Stimulated activated naive B cell treated with anti-CD40 and anti-IgM and Interleukin-4, amounts not matched to agents 10 μg/mL and 1 μg/mL and 100 μg/mL, for 72 hours (primary cell): ENCODE results near the gene RELT.

ENCODE experiments used
- ATAC-seq, 2 donors: fragments of 150-1000 bp; cut with Tn5 transposase; replicated peaks; 2 replicates each; pipeline ENCODE4 v1.10.0; 2021; ENCODE audit warnings: moderate library complexity in 1 of 2
- DNase-seq: peaks from one replicate; pipeline ENCODE4 v3.0.0; 2021
- H3K27ac Mint-ChIP-seq: one replicate; pipeline ENCODE4 v1.8.0; 2022; ENCODE audit warnings: mild to moderate bottlenecking, mixed read lengths
- H3K27me3 Mint-ChIP-seq, 2 donors: one replicate each; pipeline ENCODE4 v1.8.0; 2022; ENCODE audit warnings: mixed read lengths in 2 of 2
- H3K36me3 Mint-ChIP-seq, 2 donors: one replicate each; pipeline ENCODE4 v1.8.0; 2022; ENCODE audit warnings: mixed read lengths in 2 of 2, mild to moderate bottlenecking in 1 of 2
- H3K4me1 Mint-ChIP-seq, 2 donors: one replicate each; pipeline ENCODE4 v1.8.0; 2022; ENCODE audit warnings: mixed read lengths in 2 of 2, mild to moderate bottlenecking in 1 of 2
- H3K4me3 Mint-ChIP-seq, 2 donors: one replicate each; pipeline ENCODE4 v1.8.0; 2022; ENCODE audit warnings: mild to moderate bottlenecking in 2 of 2, mixed read lengths in 2 of 2, moderate library complexity in 1 of 2
- H3K9me3 Mint-ChIP-seq, 2 donors: one replicate each; pipeline ENCODE4 v1.8.0; 2022; ENCODE audit warnings: mixed read lengths in 2 of 2, mild to moderate bottlenecking in 1 of 2

The RELT gene

DNA sequence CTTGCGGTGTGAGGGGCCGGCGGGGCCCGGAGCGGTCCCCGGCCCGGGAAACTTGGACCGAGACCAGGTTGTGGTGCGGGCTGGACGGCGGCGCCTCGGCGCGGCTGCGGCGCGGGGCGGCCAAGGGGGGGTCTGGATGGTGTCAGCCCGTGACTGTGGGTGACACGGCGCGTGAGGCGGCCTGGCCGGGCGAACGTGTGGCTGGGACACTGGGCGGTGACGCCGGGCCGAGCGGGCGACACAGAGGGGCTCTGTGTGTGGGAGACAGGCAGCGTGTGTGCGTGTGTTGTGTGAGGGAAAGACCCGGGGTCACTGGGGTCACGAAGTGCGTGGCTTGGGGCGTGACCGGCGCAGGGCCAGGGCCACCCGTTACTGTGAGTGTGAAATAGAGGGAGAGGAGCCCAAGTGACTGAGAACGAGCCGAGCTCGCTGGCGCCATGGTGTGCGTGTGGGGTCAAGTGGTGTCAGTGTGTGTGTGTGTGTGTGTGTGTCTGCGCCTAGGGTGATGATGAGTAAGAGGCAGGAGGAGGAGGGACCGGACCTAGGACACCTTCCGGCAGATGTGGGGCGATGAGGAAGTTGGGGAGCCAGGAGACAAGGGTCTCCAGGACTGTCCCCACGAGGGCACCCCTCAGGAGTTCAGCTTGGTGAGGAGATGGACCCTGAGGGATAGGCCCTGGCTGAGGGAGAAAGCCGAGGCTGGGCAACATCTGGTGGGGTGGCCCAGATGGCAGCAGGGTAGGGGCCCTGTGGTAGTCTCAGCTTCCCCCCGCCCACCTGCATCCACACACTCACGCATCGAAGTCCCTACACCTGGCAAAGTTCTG is 817 bp downstream of the RELT start:
- ATAC-seq (peak; percentile 45 to 56), DNase-seq (peak; percentile 57)
- Mint-ChIP-seq H3K4me3 (peak overlapping the region; percentile 94 to 96), H3K27ac (peak overlapping the region; percentile 98), H3K36me3 (peaks cover 32 to 39% of the 10 kb centered on the region in 2 donors), H3K9me3 (no peaks in the 10 kb centered on the region), H3K27me3 (no peaks in the 10 kb centered on the region), H3K4me1 (peaks cover 65 to 70% of the 10 kb centered on the region in 2 donors)

DNA sequence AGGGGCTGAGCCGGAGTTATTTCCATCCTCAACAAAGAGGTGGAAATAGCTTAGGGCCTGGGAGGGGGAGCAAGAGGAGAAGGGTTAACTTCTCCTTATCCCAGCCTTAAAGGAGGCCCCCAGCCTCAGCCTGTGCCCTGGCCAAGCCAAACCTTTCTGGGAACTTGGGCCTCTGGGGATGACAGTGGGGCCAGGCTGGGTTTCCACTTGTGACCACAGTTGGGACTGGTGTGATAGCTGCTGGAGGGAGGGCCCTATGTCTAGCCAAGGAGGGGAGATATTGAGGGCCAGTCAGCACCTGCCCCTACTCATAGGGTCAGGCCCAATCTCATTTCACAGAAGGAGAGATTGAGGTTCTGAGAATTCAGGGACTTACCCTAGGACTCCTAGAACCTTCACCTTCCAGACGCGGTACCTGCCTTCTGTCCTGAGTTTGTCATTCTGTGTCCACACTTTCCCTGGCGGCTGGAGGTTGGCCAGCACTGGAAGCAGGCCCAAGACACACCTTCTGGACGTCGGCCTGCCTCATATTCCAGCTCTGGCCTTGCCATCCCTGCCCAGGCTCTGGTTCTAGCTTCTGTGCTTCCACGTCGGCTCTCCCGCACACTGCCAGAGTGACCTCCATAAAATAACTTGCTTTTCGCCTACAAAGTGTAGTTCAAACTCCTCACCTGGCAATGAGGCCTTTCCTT is 3.1 kb downstream of the RELT start:
- no peak for ATAC-seq
- peak overlapping the region; percentile 98 for H3K27ac Mint-ChIP-seq
- H3K9me3 Mint-ChIP-seq = no peaks in the 10 kb centered on the region
- H3K27me3 Mint-ChIP-seq = no peaks in the 10 kb centered on the region
- peaks cover 38 to 48% of the 10 kb centered on the region in 2 donors for H3K36me3 Mint-ChIP-seq
- peak overlapping the region; percentile 94 to 96 for H3K4me3 Mint-ChIP-seq
- DNase-seq = no peak
- H3K4me1 Mint-ChIP-seq = peaks cover 76 to 80% of the 10 kb centered on the region in 2 donors

DNA sequence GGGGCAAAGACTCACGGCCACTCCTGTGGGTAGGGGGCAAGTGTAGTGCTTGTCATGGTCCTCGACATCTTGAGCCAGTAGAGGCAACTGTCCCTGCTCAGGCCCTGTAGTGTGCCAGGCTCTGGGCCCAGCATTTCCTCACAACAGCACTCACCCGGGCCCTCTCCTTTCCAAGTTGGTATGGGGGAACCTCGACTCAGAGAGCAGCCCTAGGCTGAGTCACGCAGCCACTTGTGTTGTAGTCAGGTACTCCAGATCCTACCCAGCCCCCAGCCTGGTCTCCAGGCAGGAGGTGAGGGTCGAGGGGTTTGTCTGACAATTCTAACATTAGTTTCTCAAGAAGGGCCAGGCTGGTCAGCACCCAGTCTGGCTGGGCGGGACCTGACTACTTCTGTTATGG is 4.1 kb downstream of the RELT start:
- no peak for DNase-seq
- Mint-ChIP-seq H3K4me1 (peaks cover 82 to 85% of the 10 kb centered on the region in 2 donors), H3K9me3 (no peaks in the 10 kb centered on the region), H3K27me3 (no peaks in the 10 kb centered on the region), H3K36me3 (peaks cover 38 to 57% of the 10 kb centered on the region in 2 donors), H3K4me3 (peak overlapping the region; percentile 94 to 96), H3K27ac (peak overlapping the region; percentile 98)
- ATAC-seq = no peak

DNA sequence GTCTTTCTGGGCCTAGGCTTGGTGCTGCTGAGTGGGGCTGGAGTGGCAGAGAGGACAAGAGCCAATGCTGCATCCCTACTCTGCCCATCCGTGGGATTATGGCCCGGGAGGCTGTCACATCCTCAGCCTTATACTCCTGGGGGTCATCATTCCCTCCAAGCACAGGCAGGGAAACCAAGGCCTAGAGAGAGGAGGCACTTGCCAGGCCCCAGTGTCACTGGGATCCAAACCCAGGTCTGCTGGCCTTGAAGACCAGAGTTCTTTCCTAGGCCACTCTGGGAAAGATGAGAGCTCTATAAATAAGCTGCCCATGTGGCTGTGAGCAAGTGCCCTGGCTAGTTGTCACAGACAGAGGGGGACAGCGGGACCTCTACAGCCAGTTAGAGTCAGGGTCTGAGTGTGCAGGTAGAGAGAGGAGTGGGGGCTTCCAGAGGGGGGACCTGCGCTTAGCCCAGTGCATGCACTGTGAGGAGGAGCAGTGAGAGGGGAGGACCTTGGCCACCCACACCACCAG is 4.8 kb downstream of the RELT start:
- no peaks in the 10 kb centered on the region for H3K9me3 Mint-ChIP-seq

DNA sequence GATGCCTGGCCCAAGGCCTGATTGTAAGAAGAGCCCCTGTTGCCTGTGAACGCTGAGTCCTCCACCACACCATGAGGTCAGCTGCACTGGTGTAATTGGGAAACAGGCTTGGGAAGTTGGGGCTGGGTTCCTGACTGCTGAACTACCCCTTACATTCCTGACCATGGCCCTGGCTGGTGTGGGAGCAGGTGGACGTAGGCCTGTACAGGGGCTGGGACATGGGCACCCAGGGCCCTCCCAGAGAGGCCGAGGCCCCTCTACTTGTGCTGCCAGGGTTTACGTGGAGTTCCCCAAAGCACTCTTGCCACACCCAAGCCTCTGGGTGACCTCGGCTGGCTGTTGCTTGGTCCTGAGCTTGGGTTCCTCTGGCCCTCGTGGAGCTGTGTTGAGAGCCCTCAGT is 5.4 kb downstream of the RELT start:
- H3K9me3 Mint-ChIP-seq = no peaks in the 10 kb centered on the region
- ATAC-seq (no peak), DNase-seq (no peak)
- H3K27me3 Mint-ChIP-seq = no peaks in the 10 kb centered on the region
- peak overlapping the region; percentile 94 to 96 for H3K4me3 Mint-ChIP-seq
- H3K27ac Mint-ChIP-seq = peak overlapping the region; percentile 98
- peaks cover 88 to 91% of the 10 kb centered on the region in 2 donors for H3K4me1 Mint-ChIP-seq
- H3K36me3 Mint-ChIP-seq = peaks cover 47 to 67% of the 10 kb centered on the region in 2 donors

More for the DNA sequence above, 4.8 kb downstream of the RELT start:
- ATAC-seq (no peak), DNase-seq (no peak)
- Mint-ChIP-seq H3K27ac (peak overlapping the region; percentile 98), H3K4me3 (peak overlapping the region; percentile 94 to 96), H3K27me3 (no peaks in the 10 kb centered on the region), H3K4me1 (peaks cover 82 to 85% of the 10 kb centered on the region in 2 donors), H3K36me3 (peaks cover 40 to 62% of the 10 kb centered on the region in 2 donors)

DNA sequence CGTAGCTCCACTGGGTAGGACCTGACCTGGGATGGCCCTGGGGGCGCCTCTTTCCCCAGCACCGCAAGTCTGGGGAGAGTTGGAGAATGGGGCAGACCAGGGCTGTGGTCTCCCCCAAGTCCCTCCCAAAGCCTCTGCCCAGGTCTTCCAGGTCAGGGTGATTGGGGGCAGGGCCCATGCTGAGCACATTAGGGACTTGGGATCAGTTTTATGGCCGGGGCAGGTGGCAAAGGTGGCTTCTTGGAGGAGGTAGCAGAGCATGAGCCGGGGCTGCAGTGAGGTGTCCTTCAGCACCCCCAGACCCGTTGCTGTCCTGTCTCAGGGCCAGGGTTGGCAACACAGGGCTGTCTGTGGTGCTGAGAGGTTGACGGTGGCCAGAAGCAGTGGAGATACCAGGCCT is 6.0 kb downstream of the RELT start:
- H3K27me3 Mint-ChIP-seq = no peaks in the 10 kb centered on the region
- H3K4me1 Mint-ChIP-seq = peaks cover 88 to 97% of the 10 kb centered on the region in 2 donors
- ATAC-seq = no peak
- no peak for DNase-seq
- H3K36me3 Mint-ChIP-seq = peaks cover 42 to 66% of the 10 kb centered on the region in 2 donors
- H3K4me3 Mint-ChIP-seq = peak overlapping the region; percentile 94 to 96
- H3K27ac Mint-ChIP-seq = peak overlapping the region; percentile 98
- no peaks in the 10 kb centered on the region for H3K9me3 Mint-ChIP-seq

DNA sequence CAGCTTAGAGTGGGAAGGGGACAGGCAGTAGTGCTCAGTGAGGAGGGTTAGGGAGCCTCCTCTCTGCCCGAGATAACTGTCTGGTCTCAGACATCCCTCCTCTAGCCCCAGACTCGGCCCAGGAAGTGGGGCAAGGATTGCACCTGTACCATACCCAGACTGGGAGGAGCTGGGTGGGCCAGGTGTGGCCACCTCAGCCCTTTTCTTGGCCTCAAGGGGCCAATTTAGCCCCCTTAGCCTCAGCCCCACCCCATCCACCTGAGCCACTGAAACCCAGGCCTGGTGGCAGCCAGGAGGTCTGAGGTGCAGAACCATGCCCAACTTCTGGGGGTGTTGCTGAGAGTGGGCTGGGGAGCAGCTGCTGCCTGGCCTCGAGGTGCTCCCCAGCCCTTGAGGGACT is 6.5 kb downstream of the RELT start:
- Mint-ChIP-seq H3K27ac (peak overlapping the region; percentile 98), H3K9me3 (no peaks in the 10 kb centered on the region), H3K4me3 (peak overlapping the region; percentile 94 to 96), H3K4me1 (peaks cover 92 to 100% of the 10 kb centered on the region in 2 donors), H3K27me3 (no peaks in the 10 kb centered on the region), H3K36me3 (peaks cover 38 to 63% of the 10 kb centered on the region in 2 donors)
- ATAC-seq = no peak
- no peak for DNase-seq

DNA sequence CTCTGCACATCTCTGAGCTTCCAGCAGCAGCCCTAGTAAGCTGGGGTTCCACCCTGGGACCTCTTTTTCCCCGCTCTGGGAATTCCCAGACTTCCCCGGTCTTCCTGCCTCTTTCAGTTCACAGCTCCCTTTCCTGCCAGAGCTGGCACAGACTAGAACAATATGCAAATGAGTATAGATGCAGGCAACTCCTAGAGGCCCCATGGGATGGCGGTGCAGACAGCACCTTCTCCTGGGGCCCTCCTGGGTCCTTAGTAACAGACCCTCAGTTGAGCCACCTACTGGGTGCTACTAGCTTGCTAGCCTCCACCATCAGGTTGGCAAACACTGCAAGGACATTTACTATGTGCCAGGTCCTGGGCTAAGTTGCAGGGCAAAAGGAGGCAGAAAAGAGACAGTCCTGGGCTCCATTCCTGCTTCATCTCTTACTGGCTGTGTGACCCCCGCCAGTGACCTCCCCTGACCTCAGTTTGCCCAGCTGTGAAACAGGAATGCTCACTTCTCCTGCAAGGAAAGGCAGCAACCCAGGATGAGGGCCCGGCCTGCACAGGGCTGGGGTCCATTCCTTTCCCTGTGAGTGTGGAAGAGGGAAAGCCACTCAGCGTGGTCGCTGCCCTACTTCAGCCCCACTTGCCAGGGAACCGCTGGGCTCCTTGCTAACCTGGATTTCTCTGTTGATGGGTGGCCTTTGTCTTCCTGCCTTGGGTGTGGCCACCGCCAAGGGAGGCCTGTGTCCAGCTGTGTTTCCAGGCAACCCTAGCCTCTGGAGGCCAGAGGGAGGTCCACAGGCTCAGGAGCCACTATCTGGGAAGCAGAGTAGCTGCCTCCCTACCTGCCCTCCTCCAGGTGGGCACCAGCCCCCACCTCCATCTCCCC is 7.3 kb downstream of the RELT start:
- Mint-ChIP-seq H3K27me3 (no peaks in the 10 kb centered on the region), H3K9me3 (no peaks in the 10 kb centered on the region), H3K27ac (peak overlapping the region; percentile 98), H3K36me3 (peaks cover 39 to 63% of the 10 kb centered on the region in 2 donors), H3K4me1 (peaks cover 94 to 100% of the 10 kb centered on the region in 2 donors), H3K4me3 (peak overlapping the region; percentile 94 to 96)
- peak; percentile 44 for DNase-seq
- peak in 1 of 2 donors; percentile 10 for ATAC-seq

DNA sequence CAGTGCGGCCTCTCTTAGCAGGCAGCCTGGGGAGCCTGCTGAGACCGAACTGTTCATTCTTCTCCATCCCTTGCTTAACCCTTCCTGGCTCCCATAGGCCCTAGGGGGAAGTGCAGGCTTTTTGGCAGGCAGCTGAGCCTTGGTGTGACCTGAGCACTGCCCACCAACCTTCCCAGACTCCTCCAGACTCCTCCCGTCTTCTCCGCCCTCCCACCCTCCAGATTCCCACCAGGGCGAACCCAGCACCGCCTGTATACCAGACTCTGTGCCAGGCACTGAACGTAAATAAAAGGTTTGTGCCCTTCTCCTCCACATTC is 7.9 kb downstream of the RELT start:
- DNase-seq (no peak), ATAC-seq (no peak)

DNA sequence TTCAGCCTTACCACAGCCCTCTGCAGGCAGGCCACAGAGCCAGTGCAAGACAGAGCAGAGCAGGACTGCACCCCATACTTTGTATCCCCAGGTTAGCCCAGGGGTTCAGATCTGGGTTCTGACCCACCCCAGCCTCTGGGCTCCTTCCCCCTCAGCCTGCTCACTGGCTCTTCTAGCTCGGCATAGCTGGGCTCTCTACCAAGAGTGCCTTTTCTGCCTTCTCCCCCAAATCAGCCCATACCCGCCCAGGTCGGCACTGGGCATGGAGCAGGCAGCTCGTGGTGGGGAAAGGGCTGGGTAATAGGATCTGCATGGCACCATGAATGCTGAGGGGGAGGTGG is 8.3 kb downstream of the RELT start:
- Mint-ChIP-seq H3K4me1 (peaks cover 90 to 100% of the 10 kb centered on the region in 2 donors), H3K27me3 (no peaks in the 10 kb centered on the region), H3K36me3 (peaks cover 41 to 62% of the 10 kb centered on the region in 2 donors), H3K4me3 (peak overlapping the region; percentile 78 to 83), H3K9me3 (no peaks in the 10 kb centered on the region), H3K27ac (peak overlapping the region; percentile 98)
- DNase-seq (no peak), ATAC-seq (peak in 1 of 2 donors; percentile 6)

More for the DNA sequence above, 7.9 kb downstream of the RELT start:
- Mint-ChIP-seq H3K36me3 (peaks cover 40 to 60% of the 10 kb centered on the region in 2 donors), H3K27ac (peak overlapping the region; percentile 98), H3K27me3 (no peaks in the 10 kb centered on the region), H3K4me3 (peak overlapping the region; percentile 66 to 94), H3K9me3 (no peaks in the 10 kb centered on the region), H3K4me1 (peaks cover 92 to 100% of the 10 kb centered on the region in 2 donors)

DNA sequence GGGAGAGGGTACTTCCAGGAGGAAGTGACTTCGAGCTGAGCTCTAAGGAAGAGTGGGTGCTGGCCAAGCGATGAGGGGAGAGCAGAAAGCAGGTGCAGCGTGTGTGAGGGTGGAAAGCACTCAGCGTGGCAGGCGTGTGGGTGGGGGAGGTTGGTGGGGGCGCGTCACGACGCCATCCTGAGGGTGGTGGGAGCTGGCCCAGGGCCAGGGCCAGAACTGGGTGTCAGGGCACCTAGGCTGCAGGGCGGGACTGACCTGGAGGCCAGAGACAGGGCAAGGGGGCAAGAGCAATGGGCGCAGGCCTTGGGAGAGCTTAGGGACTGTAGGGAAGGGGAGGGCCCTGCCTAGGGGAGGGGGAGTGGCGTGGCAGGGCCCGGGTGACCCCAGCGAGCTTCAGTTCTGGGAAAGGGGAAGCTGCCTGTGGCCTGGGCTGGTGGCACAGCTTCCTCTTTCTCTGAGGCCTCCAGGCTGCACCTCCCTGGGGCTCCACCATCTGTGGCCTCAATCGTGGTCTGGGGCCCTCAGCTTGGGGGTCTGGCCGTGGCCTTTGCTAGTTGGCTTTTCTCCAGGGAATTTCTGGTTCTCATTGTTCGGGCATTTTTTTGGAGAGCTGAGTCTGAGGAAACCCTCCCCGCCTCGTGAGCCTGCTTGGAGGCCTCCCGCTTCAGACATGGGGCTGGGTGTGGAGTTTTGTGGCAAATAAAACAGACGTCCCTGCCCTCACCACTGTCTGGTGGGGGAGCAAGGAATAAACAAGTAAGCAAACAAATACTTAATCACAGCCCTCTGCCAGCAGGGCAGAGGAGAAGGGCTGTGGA is 8.9 kb downstream of the RELT start:
- no peaks in the 10 kb centered on the region for H3K27me3 Mint-ChIP-seq
- H3K27ac Mint-ChIP-seq = peak overlapping the region; percentile 98
- peak overlapping the region; percentile 78 to 83 for H3K4me3 Mint-ChIP-seq
- peak; percentile 75 to 78 for ATAC-seq
- H3K9me3 Mint-ChIP-seq = no peaks in the 10 kb centered on the region
- H3K36me3 Mint-ChIP-seq = peaks cover 40 to 62% of the 10 kb centered on the region in 2 donors
- DNase-seq = peak; percentile 91
- H3K4me1 Mint-ChIP-seq = peaks cover 90 to 100% of the 10 kb centered on the region in 2 donors

DNA sequence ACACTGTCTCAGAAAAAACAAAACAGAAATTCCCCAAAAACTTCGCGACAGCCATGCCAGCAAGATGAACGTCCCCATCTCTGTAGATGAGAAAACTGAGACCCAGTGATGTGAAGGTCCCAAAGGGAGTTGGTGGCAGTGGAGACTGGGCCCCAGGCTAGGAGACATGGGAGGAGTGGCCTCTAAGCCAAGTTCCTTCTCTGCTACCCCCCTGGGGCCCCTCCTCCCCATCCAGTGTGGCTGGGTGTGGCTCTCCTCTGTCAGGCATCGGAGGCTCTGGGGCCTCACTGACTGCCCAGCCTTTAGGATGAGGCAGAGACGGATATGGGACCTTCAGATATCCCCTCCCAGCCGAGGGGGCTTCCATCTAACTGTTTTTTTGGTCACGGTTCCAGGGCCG is 9.8 kb downstream of the RELT start:
- Mint-ChIP-seq H3K9me3 (no peaks in the 10 kb centered on the region), H3K27ac (peak overlapping the region; percentile 98), H3K4me1 (peaks cover 84 to 100% of the 10 kb centered on the region in 2 donors), H3K27me3 (no peaks in the 10 kb centered on the region), H3K4me3 (peak overlapping the region; percentile 78 to 83), H3K36me3 (peaks cover 39 to 66% of the 10 kb centered on the region in 2 donors)
- ATAC-seq (peak; percentile 33 to 45), DNase-seq (peak; percentile 68)

DNA sequence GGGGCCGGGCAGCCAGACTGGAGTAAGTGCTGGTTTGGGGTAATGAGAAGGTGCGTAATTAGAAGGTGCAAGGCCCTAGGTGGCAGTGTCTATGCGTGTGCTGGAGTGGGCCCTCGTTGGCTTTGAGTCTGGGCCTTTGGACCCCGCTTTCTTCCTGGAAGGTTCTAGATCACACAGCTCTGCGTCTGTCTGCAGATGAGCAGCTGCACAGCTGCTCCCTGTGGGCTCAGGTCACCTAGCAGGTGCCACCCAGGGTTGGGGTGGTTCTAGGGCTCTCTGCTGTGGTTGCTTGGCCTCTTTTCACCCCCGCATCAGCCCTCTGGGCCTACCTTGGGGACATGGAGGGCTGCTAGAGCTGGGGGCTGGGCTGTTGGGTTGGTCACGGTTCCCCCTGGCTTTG is 10.3 kb downstream of the RELT start:
- Mint-ChIP-seq H3K9me3 (no peaks in the 10 kb centered on the region), H3K36me3 (peaks cover 36 to 65% of the 10 kb centered on the region in 2 donors), H3K4me1 (peaks cover 81 to 99% of the 10 kb centered on the region in 2 donors), H3K4me3 (peak overlapping the region; percentile 78 to 83), H3K27me3 (no peaks in the 10 kb centered on the region), H3K27ac (peak overlapping the region; percentile 98)
- ATAC-seq (no peak), DNase-seq (no peak)
